Stimulated activated CD8-positive, alpha-beta memory T cell treated with anti-CD3 and anti-CD28 coated beads, Interleukin-15, amount 100 ng/mL, for 1 hour (primary cell): Measurements from ENCODE around the gene RPN2.

ENCODE experiments used
- DNase-seq: peaks from one replicate; pipeline ENCODE4 v3.0.0-alpha.2; 2020; ENCODE audit warnings: low read depth

Gene RPN2

DNA sequence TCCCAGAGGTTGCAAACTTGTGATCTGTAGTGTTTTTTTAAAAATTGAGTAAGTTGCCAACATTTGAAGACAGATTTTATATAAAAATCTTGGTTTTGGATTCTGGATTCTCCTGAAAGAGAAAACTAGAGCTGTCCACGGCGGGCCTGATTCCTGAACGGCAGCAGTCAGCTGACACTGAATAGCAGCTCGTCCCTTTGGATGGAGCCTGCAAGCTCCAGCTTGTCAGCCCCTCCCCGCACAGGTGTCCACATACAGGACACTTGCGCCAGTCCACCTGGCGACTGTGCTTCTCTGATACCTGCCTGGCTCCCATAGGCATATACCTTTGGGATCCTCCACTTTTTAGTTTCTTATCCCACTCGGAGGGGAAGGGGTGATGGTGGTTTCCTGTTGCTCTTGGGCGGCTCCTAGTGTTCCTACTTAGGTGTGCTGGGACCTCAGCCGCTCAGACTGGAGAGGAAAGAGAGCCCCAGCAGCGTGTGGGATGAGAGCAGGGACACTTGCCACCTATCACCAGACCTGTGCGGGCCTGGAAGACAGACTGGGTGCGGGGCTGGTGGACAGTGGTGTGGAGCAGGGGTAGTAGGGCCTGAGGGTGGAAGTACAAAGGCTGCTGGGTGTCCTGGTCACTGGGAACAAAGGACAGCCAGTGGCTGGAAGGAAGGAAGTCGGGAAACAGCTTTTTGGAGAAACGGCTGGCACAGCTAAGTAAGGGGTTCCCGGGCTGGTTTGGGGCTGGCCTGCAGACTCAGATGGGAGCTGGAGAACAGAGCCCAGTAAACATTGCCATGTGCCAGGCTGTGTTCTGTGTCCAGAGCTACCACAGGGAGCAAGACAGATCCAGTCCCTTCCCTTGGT is 64.2 kb downstream of the RPN2 start:
- no peak for DNase-seq

DNA sequence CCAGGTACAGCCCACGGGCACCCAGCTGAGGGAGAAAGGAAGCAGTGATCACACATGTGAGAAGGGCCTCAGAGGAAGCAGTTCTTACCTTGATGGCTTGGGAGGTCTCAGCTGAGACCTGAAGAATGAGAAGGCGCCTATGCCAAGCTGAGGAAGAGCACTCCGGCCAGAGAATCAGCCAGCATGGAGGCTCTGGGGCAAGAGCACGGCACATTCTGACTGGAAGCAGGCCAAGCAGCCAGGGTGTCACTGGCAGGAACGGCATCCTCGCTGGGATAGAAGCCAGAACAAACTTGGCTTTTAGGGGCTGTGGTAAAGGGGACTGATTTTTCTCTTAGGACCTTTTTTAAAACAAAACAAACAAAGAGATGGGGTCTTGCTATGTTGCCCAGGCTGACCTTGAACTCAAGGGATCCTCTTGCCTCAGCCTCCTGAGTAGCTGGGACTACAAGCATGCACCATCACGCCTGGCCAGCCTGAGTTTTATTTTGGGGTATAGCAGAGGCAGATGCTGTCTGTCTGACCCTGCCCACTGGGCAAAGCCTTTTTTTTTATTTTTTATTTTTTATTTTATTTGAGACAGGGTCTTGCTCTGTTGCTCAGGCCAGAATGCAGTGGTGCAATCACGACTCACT is 64.9 kb downstream of the RPN2 start:
- DNase-seq: no peak

DNA sequence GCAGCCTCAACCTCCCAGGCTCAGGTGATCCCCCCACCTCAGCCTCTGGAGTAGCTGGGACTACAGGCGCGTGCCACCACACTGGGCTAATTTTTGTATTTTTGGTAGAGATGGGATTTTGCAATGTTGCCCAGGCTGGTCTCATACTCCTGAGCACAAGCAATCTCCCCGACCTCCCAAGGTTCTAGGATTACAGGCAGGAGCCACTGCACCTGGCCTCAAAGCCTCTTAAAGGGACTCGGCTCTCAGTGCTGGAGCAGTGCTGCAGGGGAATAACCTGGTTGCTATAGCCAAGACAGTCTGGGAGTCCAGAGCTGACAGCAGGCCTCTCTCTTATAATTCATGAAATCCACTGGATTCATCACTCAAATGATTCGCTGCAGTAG is 65.4 kb downstream of the RPN2 start:
- no peak for DNase-seq

DNA sequence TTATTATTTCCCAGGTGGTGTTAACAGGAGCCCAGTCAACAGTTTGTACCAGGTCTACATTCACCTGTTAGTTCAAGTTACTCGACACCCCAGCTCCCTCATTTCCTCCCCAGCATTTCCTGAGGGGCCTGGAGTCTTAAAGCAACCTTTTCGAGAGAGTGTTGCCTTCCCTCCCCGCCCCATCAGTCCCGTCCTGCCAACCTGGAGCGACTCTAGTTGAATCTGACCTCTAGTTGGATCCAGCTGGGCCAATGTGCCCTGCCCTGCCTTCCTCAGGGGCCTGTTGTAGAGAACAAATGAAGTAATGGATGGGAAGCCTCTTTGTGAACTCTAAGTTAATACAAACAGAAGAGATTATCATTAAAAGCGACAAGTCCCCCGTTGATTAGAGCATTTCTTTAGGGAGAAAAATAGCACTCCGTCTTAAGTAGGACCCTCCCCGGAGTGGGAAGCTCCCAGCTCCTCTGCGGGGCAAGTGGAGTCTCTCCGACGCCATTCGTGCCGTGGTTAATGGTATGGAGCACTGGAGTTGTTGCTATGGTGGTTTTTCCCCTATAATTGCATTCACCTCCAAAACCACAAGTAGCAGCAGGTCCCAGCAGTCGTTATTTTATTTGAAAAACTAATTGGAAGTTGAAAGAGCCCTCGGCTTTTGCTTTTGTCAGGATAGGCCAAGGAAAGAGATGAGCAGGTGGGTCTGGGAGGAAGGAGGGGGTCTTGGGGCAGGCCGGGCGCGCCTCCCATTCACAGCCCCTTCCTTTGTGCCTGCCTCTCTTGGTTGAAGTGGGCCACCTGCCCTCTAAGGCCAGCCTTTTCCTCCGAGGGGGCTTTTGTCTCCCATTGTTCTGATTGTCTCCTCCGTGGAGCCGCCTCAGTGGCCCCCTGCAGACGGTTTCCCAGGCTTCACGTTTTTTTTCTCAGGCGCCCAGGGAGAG is 66.4 kb downstream of the RPN2 start:
- DNase-seq: no peak

DNA sequence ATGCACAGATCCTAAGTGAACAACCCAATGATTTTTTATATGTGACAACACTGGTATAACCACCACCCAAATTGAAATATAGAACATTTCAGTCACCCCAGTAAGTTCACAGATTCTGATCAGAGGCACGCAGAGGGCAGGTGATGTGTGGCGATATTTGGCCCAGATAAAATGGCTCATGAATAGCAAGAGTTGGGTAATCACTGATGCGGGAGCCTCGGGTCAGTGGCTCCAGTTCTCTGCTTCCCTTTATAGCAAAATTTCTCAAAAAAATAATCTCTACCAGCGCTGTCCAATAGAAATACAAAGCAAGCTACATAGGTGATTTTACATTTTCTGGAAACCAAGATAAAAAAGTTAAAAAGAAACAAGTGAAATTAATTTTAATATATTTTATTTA is 67.6 kb downstream of the RPN2 start:
- DNase-seq: no peak

DNA sequence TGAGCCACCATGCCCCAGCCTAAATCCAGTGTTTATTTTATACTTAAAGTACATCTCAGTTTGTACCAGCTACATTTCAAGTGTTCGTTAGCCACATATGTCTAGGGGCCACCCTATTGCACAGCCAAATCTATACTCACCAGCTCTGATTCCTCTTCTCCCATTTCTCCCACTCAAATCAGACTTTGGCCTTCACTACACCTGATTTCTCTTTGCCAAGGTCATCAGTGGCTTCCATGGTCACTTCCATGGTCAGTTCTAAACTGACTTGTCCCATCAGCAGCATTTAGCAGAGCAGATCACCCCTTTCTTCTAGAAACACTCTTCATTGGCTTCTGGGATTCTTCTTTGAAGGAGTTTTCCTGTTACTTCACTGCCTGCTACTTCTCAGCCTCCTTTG is 68.4 kb downstream of the RPN2 start:
- no peak for DNase-seq

DNA sequence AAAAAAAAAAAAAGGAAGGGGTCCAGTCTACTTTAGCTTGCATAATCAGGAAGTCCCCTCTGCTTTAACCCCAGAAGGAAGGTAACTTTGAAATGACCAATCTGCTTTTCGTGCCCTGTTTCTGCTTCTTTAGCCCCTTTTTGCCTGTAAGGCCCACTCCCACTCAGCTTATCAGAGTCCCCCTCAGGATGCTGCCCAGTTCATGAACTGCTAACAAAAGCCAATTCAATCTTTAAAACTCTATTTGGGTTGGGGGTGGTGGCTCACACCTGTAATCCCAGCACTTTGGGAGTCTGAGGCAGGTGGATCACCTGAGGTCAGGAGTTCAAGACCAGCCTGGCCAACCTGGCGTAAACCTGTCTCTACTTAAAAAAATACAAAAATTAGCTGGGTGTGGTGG is 70.2 kb downstream of the RPN2 start:
- no peak for DNase-seq

DNA sequence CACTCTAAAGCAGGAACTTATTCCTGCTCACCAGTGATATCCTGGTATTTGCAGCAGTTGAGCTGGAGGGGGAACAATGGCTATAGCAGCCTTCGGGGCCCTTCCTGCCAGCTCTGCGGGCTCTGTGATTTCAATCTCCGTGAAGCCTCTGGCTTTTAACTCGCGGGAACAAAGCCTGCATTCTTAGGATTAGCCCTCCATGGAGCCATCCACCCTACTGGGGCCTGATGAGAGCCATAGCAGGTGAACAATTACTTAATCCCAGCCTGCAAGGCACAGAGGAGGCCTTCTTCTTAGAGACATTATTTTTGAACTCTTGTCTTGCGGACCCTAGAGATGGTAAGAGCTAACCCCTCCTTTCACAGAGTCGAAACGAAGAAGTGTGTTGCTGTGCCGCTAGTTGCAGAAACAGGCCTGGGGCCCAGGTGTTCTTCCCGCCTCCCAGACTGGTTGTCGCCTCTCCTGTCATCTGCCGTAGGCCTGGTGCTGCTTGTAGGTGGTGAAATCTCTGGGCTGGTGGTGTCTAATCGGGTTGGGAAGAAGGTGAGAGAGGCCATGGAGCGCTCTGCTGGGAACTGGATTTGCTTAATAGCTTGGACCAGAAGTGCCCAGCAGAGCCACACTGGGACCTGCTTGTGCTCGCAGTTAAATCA is 72.8 kb downstream of the RPN2 start:
- no peak for DNase-seq

DNA sequence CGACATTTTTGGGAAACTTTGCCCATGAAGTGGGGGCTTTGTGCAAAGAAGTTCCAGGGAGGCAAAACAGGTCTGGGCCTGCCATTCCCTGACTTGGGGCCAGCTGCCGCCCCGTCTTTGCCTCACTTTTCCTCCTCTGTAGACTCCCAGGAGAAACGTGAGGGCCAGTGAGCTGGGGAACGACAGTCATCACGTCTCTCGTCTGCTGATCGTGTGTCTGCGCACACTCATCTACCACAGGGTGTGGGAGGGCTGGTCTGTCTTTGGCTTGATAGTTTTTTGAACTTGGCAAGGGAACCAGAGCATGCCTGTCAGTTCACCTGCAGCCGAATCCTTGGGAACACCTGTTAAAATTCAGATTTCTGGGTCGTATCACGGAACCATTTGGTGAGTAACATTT is 74.0 kb downstream of the RPN2 start:
- no peak for DNase-seq

DNA sequence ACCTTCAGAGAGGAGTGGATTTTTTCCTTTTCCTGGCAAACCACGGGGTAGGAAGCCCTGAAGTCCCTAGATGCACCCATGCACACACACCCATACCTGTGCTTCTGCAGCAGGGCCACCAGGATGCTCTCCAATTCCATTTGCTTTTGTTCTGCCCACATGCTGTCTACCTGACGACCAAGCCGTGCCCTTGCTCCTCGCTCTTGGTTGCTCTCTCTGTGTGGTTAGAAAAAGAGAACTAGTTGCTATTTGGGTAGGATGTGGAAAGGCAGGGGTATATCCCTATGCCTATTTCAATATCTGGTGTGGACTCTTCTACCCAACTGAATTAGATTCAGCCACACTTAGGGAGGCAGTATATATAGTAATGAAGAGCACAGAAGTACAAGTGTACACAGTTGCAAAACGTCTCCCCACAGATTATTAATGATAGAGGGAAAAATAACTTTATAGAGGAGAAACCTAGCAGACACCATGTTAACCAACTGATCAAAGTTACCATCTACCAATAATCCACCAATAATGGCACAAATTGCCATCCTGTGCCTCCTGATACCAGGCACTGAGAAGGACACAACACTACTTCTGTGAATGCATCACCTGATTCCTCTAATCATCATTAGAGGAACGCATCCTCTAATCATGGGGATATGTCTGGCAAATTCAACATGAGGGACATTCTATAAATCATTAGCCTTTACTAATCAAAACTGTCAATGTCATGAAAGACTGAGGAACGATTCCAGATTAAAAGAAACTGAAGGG is 75.2 kb downstream of the RPN2 start:
- no peak for DNase-seq

DNA sequence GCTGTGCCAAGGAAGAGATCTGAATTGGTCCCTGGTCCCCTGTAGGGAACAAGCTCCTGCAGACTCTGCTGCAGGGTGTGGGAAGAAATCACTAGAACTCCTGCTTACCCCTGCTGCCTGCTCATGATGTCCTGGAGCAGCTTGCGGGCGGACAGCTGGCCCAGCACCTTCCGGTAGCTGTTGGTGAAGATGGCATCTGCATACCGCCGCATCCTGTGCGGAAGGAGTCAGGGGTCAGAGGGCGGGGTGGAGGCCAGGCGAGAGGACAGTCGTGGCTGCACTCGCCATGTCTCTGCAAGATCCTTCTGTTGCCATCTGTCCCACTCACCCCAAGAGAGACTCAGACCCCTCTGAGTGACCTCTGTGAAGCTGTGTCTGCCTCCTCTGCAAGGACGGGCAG is 77.2 kb downstream of the RPN2 start:
- no peak for DNase-seq

DNA sequence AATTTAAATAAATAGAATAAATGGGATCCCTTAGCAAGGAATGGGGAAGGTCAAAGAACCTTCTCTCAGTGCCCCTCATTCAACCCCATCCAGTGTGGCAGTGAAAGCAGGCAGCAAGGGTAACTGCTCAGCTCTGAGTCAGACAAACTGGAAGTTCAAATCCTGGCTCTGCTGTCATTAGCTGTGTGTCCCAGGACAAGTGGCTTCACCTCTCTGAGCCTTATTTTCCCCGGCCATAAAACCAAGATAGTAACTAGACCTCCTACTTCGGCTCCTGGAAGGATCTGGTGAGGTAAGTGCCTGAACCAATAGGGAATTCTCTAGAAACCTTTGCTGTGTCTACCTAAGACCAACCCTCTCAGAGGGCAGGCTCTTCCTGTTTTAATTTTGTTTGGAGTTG is 78.4 kb downstream of the RPN2 start:
- no peak for DNase-seq

DNA sequence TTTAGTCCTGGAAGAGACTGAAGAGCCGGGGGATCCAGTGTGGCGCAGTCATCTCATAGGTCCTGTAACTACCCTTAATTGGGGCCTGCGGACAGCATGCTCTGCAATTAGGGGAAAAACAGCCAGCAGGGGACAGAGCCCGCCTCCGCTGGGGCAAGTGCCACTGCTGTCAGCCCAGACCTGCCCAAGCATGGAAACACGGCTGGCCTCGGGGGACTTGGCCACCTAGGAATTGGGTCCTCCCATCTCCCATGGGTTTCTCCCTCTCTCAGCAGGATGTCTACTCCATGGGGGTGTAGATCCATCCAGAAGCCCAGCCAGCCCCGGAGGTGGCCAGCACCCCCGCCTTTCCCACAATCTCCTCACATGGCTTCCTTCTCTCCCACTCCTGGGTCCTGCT is 78.9 kb downstream of the RPN2 start:
- DNase-seq: no peak

DNA sequence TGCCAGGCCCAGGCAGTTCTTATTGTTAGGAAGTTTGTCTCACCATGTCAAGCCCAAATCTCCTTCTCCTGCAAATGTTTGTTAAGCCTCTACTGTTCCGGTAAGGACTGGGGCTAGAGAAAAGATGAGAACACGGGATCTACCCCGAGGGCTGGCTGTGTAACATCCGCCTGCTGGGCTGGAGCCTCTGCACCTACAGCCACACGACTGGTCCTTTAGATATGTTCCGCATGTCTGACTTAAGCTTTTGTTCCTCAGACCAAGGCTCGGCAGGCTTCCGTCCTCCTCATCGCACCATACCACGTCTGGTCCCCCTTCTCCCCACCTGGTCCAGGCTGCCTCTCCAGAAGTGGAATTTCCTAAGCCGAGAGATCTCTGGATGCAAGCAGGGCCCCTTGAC is 79.9 kb downstream of the RPN2 start:
- DNase-seq: no peak

DNA sequence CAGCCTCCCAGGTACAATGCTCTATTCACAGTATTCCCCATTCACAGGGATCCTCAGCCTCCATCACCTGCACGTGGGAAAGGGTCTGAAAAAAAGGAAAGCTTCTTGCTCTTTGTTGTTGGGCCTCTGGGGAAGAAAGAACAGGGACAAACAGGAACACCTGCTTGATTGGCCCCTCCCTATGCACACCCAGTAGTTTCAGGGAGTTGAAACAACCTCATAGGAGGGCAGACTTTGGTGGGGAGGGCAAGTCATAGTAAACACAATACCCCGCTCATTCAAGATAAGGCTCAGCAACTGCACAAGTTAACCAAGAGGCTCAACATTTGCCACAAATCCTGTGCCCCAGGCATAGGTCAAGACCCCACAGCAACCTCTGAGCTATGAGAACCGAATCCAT is 80.7 kb downstream of the RPN2 start:
- no peak for DNase-seq

DNA sequence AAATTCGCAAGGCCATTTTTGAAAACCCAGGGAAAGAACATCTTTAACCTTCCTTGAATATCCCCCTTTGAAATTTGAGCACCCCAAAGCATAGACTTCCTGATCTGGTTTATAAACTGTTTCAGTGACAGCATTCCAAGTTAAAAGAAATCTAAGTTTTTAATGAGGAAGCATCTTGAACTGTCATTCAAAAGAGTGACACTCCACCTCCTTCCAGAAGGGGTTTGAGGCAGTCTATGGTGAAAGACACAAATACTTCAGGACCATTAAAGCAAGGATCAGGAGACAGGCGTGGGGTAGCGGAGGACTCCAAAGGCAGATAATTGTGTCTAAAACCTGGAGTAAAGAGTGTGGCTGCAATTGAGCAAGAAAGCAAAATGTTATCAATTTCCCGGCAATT is 81.8 kb downstream of the RPN2 start:
- DNase-seq: no peak

DNA sequence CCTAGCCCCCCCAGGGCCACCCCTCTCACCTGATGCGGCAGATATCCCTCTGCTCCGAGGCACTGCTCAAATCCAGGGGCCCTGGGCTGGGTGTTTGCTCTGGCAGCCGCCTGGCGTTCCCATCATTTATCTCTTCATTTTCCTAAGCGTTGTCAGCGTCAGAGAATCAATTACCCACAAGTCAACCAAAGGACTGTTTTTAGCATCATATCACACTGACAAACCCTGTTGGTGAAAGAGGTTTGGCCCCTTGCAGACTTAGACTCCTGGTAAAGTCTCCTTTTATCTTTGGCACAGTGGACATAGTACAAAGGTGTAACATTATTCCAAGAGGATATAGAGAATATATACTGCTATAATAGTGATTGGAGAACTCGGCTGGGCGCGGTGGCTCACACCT is 82.6 kb downstream of the RPN2 start, which contains the start of gene GHRH:
GHRH (minus strand) TSS at position 101 of the 400 bp plus-strand sequence. CDS start 4,925 bp downstream, outside the sequence.
- DNase-seq: no peak

DNA sequence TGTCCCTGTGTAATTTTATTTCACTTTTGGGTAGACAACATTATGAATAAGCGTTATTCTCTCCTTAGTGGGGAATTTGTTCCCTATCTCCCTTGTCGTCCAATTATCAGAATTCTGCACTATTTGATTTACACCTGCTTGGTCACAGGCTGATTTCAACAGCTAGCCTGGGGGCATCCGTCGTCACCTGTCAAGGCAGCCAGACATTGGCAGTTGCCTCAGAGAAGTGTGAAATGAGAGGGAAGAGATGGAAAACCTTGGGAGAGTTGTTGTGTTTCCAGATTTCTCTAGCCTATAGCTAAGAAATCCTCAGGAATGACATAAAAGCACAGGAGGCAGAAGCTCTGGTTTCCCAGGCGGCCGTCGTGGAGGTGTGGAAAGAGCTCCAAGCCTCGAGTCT is 83.4 kb downstream of the RPN2 start:
- no peak for DNase-seq

DNA sequence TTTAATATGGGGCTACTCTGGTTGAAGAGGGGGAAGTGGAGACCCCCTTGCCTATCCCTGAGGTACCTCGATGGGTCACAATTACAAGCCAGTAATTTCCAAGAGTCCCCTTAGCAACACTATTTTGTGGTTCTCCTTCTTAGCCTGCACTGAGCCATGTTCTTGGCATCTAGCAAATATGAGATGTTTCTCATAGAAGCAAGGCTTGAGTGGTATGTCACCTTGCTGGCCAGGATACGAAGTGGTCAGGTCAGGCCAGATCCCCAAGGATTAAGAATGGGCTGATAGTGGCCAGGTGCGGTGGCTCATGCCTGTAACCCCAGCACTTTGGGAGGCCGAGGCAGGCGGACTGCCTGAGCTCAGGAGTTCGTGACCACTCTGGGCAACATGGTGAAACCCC is 84.6 kb downstream of the RPN2 start:
- no peak for DNase-seq

DNA sequence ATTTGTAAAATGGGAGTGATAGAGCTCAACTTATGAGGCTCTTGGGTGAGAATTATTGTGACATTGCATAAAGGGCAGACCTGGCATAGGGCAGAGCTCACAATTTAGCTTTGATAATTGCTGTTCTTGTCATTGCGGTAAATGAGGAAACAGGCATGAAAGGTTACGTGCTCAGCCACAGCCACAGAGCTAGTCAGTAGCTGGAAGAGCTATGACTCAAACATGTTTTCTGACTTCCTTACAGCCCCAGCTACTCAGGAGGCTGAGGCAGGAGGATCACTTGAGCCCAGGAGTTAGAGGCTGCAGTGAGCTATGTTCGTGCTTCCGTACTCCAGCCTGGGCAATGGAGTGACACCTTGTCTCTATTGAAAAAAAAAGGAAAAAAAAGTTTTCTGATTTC is 86.0 kb downstream of the RPN2 start:
- DNase-seq: no peak

DNA sequence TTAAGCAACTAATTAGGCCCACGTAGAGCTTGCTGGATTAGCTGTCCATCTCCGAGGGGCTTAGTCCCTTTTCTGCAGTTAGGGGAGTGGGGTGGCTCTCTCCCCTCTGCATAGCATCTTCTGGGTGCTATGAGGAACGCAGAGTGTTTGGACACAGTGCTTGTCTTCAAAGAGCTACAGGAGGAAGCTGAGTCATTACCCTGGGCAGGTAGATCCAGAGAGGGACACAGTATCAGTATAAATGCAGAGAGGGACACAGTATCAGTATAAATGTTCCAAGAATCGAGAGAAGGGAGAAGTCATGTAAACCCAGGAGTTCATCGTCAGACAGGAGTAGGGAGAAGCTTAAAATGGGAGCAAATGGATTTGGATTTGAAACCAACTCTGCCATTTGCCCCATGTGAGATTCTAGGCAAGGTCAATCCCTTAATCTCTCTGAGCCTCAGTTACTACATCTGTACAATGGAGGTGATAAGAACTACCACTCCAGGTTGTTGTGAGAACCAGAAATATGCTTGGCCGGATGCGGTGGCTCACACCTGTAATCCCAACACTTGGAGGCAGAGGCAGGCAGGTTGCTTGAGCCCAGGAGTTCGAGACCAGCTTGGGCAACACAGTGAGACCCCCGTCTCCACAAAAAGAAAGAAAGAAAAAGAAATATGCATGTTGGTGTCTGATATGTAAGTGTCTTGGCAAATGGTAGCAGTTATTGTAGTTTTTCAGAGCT is 88.0 kb downstream of the RPN2 start:
- DNase-seq: no peak
